GM21447 (cell line): ENCODE data around the gene RUVBL1.
A peak's percentile ranks its signal among the peaks of the same experiment; 100 is the strongest.

ENCODE experiments used
- ATAC-seq: cut with Tn5 transposase; IDR thresholded peaks from one replicate; pipeline ENCODE4 v1.9.1; 2021; ENCODE audit not compliant: unreplicated experiment

Gene RUVBL1

DNA sequence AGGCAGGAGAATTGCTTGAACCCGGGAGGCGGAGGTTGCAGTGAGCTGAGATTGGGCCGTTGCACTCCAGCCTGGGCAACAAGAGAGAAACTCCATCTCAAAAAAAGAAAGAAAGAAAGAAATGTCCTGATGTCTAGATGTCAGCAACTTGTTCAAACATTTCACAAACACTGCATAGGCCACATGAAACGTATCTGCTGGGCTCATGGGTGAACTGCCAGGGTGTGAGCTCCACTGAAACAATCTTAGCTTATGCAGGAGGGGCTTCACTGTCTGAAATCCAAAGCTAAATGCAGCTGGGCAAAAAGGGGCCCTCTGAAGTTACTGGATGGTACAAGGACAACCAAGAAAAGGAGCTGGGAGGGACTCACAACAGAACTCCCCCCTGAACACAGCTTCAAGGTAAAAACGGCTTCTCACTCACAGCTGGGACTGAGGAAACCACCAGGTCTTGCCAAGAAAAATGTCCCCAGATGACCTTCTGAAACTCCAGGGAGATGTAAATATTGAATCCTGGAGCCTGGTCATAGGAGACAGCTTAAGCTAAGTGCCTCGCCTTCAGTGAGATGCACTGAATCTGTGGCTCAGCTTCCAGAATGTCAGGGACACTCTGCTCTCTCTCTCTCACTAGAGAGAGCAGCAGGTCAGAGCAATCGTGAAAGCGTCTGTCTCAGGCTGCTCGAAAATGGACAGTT lies 39.5 kb downstream of the RUVBL1 start:
- ATAC-seq = no peak

DNA sequence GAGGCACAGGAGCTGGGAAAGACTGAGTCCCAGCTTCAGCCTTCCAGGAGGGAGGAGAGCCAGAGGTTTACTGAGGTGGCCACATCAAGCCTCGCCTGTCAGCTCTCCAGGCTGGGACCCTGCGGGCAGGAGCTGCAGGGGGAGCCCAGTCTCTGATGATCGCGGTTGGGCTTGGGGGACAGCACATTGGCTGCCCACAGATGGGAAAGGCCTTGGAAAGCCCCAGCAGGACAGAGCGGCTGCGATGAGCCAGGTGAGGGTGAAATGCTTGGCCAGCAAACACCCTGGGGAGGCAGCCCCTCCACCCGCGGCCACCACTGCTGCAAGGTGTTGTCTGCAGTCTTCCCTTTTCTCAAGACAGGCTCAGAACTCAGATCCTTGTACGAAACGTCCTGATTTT lies 40.2 kb downstream of the RUVBL1 start:
- ATAC-seq = no peak

DNA sequence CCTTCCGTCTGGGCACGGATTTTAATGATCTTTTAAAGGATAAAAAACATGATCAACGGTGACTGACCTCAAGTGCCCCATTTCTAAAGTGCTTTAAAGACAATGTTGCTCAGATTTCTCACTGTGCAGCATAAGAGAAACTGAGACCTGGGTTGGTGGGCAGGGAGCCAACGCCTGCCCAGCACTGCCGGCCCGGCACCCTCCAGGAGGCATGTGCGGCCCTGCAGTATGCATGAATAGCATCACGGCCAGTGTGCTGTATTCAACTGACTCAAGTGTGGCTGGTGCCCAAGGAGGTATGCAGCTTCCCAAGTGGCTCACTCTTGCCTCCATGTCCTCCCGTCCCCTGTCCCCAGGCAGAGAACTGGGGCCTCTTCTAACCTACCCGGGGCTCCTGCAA lies 41.1 kb downstream of the RUVBL1 start:
- ATAC-seq = no peak

DNA sequence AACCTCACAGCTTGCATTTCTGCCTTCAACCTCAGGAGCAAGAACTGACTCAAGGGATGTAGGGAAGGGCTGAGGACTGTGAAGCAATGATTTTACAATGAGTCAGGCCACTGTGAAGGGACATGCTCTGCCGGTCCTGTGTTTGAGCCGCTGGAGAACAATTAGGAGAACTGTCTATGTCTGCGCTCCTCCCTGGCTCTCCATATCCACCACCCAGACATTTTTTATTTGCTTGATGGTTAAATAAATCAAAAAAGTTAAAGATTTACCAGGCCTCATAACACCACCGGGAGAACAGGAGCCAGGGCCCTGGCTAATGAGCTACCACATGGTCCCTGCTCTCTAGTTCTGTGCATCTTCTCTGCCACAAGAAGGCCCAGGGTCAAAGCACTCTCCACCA lies 41.8 kb downstream of the RUVBL1 start:
- no peak for ATAC-seq

DNA sequence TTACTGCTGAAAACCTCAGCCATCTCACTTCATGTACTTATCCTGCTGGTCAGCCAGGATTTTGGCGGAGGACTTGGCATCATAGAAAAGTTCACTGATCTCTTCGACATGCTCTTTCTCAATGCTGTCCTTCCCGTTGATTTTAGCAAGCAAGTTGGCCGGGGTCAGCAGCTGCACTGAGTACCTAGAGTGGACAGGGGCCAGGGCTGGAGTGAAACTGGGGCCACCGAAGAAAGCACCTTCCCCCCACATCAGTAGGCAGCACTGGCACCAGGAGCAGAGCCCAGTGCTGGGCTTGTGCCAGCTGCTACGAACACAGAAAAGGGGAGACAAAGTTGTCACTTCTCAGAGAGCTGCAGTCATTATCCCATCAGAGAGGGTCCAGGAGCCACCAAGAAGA lies 42.4 kb downstream of the RUVBL1 start:
- ATAC-seq = no peak

DNA sequence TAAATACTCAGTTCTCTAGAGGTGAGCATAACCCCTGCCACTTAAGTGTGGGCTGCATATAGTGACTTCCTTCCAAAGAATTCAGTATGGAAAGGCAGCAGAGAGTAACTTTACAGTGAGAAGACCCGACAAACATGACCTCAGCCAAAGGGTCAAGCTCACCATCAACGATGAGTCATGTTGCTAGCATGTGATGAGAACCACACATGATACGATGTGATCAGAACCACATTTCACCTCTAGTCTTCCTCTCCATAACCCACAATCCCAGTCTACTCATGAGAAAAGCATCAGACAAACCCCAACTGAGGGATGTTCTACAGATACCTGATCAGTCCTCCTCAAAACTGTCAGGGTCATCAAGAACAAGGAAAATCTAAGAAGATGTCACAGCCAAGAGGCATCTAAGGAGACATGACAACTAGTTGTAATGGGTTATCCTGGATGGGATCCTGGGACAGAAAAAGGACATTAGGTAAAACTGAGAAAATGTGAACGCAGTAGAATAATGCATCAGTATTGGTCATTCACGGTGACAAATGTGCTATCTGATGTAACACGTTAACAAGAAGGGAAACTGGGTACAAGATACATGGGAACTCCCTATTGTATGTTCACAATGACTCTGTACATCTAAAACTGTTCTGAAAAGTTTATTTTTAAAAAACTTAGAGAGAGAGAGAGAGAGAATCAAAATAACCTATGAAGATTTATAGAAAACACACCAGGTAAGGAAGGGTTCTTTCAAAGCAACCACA lies 43.1 kb downstream of the RUVBL1 start:
- no peak for ATAC-seq

DNA sequence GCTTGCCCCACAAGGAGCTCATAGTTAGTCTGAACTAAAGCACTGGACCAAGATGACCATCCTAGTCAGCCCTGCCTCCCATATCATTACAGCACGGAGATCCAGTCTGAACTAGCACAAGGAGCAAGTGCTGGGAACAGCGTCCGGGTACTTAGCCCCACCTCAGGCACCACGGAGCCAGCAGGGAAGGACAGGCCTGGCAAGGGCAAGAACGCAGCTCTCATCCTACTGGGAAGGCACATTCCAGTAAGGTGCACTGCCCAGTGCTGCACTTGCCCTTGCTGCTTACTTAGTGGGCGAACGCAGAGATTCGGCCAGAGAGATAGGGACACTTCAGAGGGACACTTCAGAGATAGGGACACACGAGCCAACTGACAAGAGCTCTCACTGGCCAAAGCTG lies 43.8 kb downstream of the RUVBL1 start:
- ATAC-seq = no peak

DNA sequence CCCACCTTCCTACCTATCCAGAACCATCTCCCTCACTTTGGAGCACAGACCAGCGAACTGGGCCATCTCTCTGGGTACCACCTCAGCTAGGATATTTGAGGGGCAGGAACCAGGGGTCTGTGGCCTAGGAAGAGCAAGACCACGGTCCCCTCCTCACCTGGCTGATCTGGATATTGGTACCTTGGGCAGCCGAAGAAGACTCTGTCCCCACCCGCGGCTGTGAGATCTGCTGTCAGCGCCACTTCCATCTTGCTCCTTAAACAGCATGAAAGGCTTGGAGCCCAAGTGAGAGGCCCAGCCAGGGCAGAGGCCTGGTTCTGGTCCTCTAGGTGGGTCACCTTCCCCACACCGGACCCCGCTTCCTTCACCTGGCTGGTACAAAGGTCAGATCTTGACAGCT lies 44.7 kb downstream of the RUVBL1 start:
- no peak for ATAC-seq

DNA sequence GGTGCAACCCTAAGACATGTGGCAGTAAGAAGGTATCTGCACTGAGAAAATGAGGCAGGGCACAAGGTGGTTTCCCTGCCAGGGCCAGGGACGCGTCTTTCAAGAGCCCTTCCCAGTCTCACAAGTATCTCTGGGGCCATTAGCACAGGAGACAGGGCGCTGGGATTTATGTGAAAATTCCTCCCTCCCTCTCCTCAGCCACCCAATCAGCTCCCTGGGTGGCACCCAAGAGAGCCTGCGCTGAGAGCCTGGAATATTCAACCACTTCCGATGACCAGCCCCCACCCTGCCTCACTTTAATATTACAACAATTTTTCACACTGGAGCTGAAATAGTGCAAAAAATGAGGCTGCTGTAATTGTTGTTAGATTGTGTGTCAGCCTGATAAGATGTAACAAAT lies 45.3 kb downstream of the RUVBL1 start:
- ATAC-seq = no peak

DNA sequence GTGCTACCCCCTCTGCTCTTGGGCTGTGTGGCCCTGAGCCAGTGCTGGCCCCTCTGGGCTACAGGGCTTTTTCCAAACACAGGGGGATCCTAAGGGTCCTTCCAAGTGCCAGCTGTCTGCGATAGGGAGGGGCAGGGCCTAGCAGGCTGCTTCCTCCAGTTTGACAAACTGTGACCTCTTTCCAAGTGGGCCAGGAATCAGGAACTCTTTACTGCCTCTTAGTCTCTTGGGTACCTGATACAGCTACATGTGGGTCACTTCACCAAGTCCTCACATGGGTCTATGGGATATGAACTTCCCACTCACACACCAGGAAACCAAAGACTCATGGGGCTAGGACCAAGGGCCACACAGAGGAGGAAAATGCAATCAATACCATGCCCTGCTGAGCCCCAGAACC lies 45.9 kb downstream of the RUVBL1 start:
- no peak for ATAC-seq

DNA sequence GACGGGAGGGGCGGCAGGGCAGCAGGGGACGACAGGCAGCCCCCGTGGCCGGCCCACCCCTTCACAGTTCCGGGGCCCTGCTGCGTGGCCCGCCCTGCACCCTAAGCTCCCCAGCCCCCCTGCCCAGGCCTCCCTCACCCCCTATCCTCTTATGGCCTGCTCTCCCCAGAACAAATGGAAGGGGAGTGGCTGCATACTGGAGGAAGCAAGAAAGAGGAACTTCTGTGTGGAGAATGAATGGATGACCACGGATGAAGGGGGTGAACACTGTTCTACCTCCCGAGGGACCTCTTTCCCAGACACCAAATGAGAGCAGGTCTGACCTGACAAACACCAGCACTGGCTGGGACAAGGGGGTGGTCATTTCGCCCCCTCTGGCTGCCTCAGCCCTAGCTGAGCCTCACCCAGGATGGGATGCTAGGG lies 46.4 kb downstream of the RUVBL1 start:
- no peak for ATAC-seq

DNA sequence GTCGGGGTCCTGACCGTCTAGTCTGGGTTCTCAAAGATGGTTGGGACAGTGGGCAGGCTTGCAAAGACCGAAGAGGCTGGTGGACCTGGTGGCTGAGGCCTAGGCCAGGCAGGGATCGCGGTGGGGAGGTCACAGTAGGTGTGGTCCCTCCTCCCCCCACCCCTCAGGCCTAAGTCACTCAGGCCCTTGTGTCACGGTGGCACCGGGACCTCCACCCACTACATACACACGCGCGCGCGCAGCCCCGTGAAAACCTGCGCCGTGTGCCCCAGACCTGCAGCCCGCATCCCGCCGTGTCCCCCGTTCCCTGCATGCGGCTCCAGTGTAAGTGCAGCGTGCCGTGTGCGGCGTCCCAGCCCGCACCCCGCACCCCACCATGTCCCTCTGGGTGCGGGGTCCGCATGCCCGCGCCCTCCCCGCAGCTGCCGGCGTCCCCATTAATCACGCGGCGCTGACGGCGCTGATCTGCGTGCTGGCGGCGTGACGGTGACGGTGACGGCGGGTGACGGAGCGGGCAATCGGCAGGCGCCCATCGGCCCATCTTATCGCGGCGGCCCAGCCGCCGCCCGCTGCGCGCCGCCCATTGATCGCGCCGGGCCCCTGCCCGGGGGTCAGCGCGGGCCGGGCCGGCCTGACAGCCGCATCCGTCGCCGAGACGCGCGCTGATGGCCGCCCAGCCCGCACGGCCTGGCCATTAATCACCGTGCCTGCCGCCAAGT lies 47.0 kb downstream of the RUVBL1 start:
- ATAC-seq = no peak

DNA sequence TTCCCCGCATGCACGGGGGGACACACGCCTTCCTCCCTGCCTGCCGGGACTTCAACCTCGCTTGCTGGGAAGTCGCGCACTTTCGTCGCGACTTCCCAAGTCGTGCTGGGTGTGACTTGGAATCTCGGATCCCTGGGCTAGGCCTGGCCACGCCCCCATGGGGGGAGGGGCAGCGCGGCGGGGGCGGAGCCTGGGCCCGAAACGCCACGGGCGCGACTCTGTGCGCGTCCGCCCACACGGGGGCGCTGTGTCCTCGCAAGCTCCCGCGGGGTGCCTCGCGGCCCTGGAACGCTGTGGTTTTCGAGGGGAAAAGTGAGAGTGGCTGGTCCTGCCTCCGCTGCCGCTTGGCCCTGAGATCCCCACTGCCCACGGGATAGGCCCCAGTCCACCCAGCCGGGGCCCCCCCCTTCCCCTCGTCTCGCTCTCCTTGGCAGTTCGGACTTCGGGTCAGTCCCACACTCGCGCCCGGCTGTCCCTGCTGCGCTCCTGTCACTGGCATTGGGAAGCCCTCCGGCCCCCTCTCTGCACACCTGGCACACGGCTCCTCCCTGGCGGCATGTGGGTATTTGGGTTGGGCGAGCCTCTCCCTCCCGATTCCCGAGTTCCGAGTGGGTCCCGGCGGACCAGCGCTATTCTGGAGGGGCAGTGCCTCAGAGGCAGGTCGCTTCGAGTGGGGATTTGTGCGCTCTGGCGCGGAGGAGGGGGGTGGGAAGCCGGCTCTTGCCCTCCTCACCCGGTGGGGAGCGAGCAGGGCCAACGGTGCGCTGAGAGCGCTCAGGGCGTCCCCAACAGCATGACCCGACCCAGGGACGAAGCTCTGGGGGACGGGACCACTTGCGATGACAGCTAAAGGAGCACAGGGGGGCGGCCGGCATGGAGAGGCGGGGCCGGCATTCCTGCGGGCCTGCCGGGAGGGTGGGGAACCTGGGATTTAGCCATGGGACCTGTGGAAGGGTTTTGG lies 47.8 kb downstream of the RUVBL1 start:
- ATAC-seq = peak; percentile 60

DNA sequence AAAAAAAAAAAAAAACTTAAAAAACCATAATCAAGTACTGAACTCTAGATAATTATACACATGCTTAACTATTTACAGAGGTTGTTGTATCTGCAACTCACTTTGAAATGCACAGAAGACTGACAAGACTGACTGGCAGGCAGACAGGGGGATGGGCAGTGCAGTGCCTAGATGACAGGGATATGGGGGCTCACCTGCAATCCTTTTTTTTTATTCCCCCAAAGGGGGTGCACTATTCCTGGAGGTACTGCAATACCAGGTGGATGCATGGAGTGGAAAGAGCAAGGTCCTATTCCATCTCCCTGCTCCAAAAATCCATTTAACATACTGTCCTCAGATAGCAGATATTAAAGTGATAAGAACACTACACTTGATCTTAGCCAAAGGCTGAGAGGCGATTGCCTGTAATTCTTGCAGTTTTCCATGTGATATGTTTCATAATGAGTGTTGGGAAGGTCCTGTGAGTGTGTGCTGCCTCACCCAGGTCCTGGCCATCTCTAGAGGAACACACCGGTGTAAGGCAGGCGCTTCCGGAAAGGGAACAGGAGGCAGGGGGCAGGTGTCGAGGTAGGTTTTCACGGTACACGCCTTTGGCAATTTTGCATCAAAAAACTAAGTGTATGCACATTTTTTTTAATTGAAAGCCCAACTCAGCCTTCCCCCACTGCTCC lies 48.6 kb downstream of the RUVBL1 start:
- peak; percentile 10 for ATAC-seq

DNA sequence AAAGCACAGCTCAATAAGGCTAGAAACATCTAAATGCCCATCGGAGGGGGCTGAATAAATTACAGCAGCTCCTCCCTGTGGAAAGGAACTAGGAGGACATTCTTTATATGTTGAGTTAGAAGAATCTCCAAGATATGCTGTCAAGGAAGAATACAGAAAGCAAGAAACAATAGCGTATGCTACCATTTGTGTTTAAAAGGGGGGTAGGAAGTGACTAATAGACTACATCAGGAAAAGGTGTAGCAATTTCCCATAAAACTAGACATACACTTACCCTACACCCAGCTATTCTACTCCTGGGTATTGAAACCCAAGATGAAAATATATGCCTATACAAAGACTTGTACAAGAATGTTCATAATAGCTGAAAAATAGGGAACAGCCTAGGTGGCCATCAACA lies 49.8 kb downstream of the RUVBL1 start:
- ATAC-seq = no peak

DNA sequence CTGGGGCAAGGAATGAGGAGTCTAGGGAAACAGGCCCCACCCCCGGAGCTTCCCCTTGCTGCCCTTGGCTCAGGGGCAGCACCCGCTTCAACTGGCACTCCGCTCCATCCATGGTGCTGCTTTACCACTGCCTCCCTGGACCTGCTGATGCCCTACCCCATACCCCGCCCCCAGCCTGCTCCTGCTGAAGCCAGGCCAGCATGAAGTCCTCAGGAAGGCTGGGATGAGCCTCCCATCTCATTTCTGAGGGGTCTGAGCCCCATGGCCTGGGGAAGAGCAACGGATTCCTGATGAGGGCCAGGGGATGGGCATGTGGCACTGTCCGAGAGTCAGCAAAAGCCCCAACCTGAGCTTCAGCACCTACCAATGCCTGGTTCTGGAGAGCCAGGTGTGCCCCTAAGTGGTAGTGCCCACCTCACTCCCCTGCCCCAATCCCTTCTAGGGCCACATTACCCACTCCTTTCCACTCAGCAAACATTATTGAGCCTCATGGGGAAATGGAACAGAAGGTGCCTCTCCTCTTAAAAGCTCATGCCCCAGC lies 50.4 kb downstream of the RUVBL1 start:
- no peak for ATAC-seq

DNA sequence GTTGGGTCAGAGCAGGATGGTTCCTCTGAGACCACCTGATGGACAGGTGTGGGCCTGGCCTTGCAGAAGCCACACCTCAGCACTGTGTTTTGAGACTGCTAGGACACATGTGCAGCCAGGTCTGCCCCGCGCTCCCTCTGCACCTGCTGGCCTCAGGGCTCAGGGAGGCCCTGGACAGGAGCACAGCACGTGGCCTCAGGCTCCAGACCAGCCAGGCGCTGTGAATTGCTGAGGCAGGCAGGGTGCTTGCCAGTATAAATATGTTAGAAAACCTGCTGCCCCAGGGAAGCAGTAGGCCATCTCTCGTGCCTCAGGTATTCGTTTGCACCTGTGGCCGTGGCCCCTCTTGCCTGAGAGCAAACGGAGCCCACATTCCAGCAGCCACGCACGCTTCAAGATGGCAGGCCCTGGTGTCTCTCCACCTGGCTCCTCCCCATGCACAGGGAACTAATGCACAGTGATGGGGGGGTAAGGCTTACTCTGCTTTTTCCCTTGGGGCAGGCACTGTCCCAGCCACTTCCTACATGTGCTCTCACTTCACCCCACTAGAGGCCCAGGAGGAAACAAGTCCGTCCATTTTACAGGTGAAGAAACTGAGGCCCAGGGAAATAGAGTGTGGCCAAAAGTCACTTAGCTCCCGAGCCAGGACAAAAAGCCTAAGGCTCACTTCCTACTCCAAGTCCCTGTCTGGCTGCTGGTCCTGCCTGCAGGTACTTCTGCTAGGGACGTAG lies 51.0 kb downstream of the RUVBL1 start:
- ATAC-seq = no peak

DNA sequence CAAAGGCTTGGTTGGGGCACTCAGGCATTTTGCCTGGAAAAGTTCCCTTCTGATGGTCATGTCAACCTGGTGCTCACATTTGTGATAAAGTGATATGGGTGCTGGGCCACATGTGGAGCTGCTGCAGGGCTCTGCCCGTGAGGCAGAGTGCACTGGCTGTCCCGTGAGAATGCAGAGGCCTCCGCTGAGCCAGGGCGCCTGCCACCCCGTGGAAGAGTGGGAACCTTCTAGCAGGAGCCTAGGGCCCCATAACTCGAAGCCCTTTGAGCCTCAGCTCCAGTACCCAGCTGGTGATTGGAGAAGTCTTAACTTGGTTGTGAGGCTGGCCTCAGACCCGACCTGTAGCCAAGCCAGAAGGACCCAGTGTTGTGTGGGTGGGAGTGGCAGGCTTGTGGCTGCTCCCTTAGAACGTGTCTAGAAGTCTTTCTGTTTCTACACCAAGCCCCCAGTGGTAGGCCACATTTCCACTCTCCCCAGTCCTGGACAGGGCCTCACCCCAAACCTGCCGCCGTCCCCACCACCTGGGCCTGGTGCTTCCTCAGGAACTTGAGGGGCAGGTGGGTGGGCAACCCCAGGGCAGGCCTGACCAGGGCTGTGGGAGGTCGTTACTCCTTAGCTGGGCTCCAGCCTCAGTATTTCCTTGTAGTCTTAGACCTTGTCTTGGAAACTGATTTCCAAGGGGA lies 51.7 kb downstream of the RUVBL1 start:
- no peak for ATAC-seq
